HepG2 (cell line): ENCODE measurements around the gene PLD2. TPM values are rescaled to one million over a fixed set of nuclear protein-coding genes. Genes with fewer than 3 reads are reported as not detected.

Source experiments
- EEA1 ChIP-seq: sonication (generic); formaldehyde crosslinking; IDR thresholded peaks from 2 replicates; pipeline ENCODE4 v1.5.1; 2020; ENCODE audit warnings: mild to moderate bottlenecking, missing genetic modification reagents, borderline replicate concordance
- HDAC6 ChIP-seq: fragments of 200-600 bp; sonication (generic); IDR thresholded peaks from 2 replicates; pipeline ENCODE4 v1.7.0; 2017; ENCODE audit warnings: mild to moderate bottlenecking, antibody characterized with exemption, low read length, low read depth
- HOXA7 ChIP-seq: sonication (generic); formaldehyde crosslinking; IDR thresholded peaks from 2 replicates; pipeline ENCODE4 v1.8.1; 2022; ENCODE audit warnings: mild to moderate bottlenecking, missing genetic modification reagents, moderate library complexity
- HOXA9 ChIP-seq: sonication (generic); formaldehyde crosslinking; IDR thresholded peaks from 2 replicates; pipeline ENCODE4 v1.8.1; 2022; ENCODE audit warnings: missing genetic modification reagents, mild to moderate bottlenecking, moderate library complexity, borderline replicate concordance
- JUN ChIP-seq: sonication (generic); formaldehyde crosslinking; IDR thresholded peaks from 2 replicates; pipeline ENCODE4 v1.4.0; 2020; ENCODE audit warnings: mild to moderate bottlenecking, missing genetic modification reagents
- MAF1 ChIP-seq: sonication (generic); formaldehyde crosslinking; IDR thresholded peaks from 2 replicates; pipeline ENCODE4 v1.5.0; 2020; ENCODE audit warnings: missing genetic modification reagents, borderline replicate concordance
- MIXL1 ChIP-seq: IDR thresholded peaks from 2 replicates; pipeline ENCODE4 v1.6.1; 2016
- RFX3 ChIP-seq: IDR thresholded peaks from 2 replicates; pipeline ENCODE4 v1.6.1; 2016; ENCODE audit warnings: missing biosample characterization, missing genetic modification reagents
- SIX1 ChIP-seq: sonication (generic); formaldehyde crosslinking; IDR thresholded peaks from 2 replicates; pipeline ENCODE4 v1.4.0; 2020; ENCODE audit warnings: missing genetic modification reagents, borderline replicate concordance
- TOPORS ChIP-seq: sonication (generic); formaldehyde crosslinking; IDR thresholded peaks from 2 replicates; pipeline ENCODE4 v1.8.0; 2023; ENCODE audit warnings: mild to moderate bottlenecking, missing genetic modification reagents
- ZBTB38 ChIP-seq: sonication (generic); formaldehyde crosslinking; IDR thresholded peaks from 2 replicates; pipeline ENCODE4 v1.5.1; 2020; ENCODE audit warnings: mild to moderate bottlenecking, missing genetic modification reagents
- ZNF496 ChIP-seq: sonication (generic); formaldehyde crosslinking; IDR thresholded peaks from 2 replicates; pipeline ENCODE4 v1.8.1; 2023; ENCODE audit warnings: mild to moderate bottlenecking, moderate library complexity, missing genetic modification reagents; ENCODE audit not compliant: insufficient replicate concordance
- ZNF652 ChIP-seq: IDR thresholded peaks from 2 replicates; pipeline ENCODE4 v1.6.1; 2016; ENCODE audit warnings: low read depth, borderline replicate concordance
- ZNF713 ChIP-seq: sonication (generic); formaldehyde crosslinking; IDR thresholded peaks from 2 replicates; pipeline ENCODE4 v1.4.0; 2020; ENCODE audit warnings: mild to moderate bottlenecking, missing genetic modification reagents
- ZNF780A ChIP-seq: sonication (generic); formaldehyde crosslinking; IDR thresholded peaks from 2 replicates; pipeline ENCODE4 v1.8.0; 2022; ENCODE audit warnings: mild to moderate bottlenecking, missing genetic modification reagents, moderate library complexity
- ZNF841 ChIP-seq: sonication (generic); formaldehyde crosslinking; IDR thresholded peaks from 2 replicates; pipeline ENCODE4 v1.8.1; 2023; ENCODE audit warnings: missing genetic modification reagents, borderline replicate concordance
- polyA plus RNA-seq, 8 experiments: library from polyadenylated mRNA; depleted of rRNA in 3 of 8; stranded (reverse) in 7 of 8; unstranded in 1 of 8; fragments of >200 nt; fragmentation: Illumina TruSeq in 4 of 8; extraction: Trizol in 4 of 8; gene quantifications; 2 replicates each; pipeline versions ENCODE4 v1.2.1 to v1.2.3, GENCODE V29; 2011 to 2016; ENCODE audit warnings: low read depth in 4 of 8, missing spikeins in 1 of 8, mixed read lengths in 1 of 8; ENCODE audit not compliant: insufficient read depth in 1 of 8
- total RNA-seq, 5 experiments: library from RNA; depleted of rRNA; stranded (reverse); fragments of >200 nt; fragmentation: Illumina TruSeq; extraction: Trizol; gene quantifications; 2 replicates each; pipeline ENCODE4 v1.2.3, GENCODE V29; 2016; ENCODE audit warnings: low read depth in 1 of 5
- TF ChIP-seq, protein P1 (sequence below), 2 experiments: fragments of 450-650 bp in 1 of 2; sonication (generic) in 1 of 2; formaldehyde crosslinking; IDR thresholded peaks; 2 replicates each; pipeline versions ENCODE4 v1.5.0 to v1.8.0; 2020 to 2022; ENCODE audit warnings: mild to moderate bottlenecking in 1 of 2, missing genetic modification reagents in 1 of 2
- TF ChIP-seq, protein P2 (sequence below): sonication (generic); formaldehyde crosslinking; IDR thresholded peaks from 2 replicates; pipeline ENCODE4 v1.4.0; 2020; ENCODE audit warnings: low read depth, missing genetic modification reagents
- TF ChIP-seq, protein P3 (sequence below): sonication (generic); formaldehyde crosslinking; IDR thresholded peaks from 2 replicates; pipeline ENCODE4 v1.4.0; 2020; ENCODE audit warnings: missing genetic modification reagents
- TF ChIP-seq, protein P4 (sequence below): sonication (generic); formaldehyde crosslinking; IDR thresholded peaks from 2 replicates; pipeline ENCODE4 v1.5.0; 2020; ENCODE audit warnings: missing genetic modification reagents
- TF ChIP-seq, protein P5 (sequence below): IDR thresholded peaks from 2 replicates; pipeline ENCODE4 v1.6.1; 2016; ENCODE audit warnings: low read depth, control low read depth

The PLD2 gene
- total and polyA plus RNA-seq, 2 of the 13 experiments (the other 11 are each of a cell fraction or from before 2014, with no cell fraction given) = 13.4 to 29.7 TPM

DNA sequence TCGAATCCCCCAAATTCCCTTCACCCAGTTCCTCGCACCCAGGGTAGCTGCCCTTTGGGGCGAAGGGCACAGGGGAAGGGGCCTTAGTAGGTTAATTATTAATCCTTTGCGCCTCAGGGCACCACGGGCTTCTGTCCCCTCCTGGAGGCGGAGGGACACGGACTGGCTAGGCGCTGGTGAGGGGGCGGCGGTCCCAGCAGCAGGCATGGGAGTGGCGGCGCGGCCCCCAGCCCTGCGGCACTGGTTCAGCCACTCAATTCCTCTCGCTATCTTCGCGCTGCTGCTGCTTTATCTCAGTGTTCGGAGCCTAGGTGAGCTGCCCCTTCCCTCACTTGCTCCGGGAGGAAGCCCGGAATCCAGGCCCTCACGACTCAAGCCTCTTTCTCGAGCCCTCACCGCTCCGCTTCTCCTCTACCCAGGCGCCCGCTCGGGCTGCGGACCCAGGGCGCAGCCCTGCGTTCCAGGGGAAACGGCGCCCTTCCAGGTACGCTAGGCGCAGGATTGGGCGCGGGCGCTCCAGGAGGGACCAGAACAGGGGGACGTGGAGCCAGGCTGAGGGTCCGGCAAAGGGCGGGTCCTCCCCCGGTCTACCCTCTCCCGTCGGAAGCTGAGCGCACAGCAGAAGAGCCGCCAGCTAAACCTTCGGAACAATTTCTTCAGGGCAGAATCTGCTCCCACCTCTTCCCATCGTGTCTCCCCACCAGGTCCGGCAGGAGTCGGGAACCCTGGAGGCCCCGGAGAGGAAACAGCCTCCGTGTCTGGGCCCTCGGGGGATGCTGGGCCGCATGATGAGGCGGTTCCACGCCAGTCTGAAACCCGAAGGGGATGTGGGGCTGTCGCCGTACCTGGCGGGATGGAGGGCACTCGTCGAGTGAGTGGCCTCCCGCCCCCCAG is 17.9 kb upstream of the PLD2 start, which contains the start of gene GLTPD2 (continued):
- 0 out of 2 replicates have a peak, but pooled peaks have one; percentile 1 for TF ChIP-seq HOXA9 (CRISPR knock-in tag)
- TF ChIP-seq, protein P1, sequence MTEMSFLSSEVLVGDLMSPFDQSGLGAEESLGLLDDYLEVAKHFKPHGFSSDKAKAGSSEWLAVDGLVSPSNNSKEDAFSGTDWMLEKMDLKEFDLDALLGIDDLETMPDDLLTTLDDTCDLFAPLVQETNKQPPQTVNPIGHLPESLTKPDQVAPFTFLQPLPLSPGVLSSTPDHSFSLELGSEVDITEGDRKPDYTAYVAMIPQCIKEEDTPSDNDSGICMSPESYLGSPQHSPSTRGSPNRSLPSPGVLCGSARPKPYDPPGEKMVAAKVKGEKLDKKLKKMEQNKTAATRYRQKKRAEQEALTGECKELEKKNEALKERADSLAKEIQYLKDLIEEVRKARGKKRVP (CRISPR knock-in tag; IDR thresholded peaks at IDR 0.05) = 0 out of 4 replicates have a peak, but pooled peaks of 1 of the 2 experiments have one; percentile 33
- 0 out of 2 replicates have a peak, but pooled peaks have one; percentile 66 for TF ChIP-seq ZNF780A
- TF ChIP-seq, protein P2, sequence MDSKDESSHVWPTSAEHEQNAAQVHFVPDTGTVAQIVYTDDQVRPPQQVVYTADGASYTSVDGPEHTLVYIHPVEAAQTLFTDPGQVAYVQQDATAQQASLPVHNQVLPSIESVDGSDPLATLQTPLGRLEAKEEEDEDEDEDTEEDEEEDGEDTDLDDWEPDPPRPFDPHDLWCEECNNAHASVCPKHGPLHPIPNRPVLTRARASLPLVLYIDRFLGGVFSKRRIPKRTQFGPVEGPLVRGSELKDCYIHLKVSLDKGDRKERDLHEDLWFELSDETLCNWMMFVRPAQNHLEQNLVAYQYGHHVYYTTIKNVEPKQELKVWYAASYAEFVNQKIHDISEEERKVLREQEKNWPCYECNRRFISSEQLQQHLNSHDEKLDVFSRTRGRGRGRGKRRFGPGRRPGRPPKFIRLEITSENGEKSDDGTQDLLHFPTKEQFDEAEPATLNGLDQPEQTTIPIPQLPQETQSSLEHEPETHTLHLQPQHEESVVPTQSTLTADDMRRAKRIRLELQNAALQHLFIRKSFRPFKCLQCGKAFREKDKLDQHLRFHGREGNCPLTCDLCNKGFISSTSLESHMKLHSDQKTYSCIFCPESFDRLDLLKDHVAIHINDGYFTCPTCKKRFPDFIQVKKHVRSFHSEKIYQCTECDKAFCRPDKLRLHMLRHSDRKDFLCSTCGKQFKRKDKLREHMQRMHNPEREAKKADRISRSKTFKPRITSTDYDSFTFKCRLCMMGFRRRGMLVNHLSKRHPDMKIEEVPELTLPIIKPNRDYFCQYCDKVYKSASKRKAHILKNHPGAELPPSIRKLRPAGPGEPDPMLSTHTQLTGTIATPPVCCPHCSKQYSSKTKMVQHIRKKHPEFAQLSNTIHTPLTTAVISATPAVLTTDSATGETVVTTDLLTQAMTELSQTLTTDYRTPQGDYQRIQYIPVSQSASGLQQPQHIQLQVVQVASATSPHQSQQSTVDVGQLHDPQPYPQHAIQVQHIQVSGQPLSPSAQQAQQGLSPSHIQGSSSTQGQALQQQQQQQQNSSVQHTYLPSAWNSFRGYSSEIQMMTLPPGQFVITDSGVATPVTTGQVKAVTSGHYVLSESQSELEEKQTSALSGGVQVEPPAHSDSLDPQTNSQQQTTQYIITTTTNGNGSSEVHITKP (CRISPR knock-in tag) = peak; percentile 73
- TF ChIP-seq, protein P3, sequence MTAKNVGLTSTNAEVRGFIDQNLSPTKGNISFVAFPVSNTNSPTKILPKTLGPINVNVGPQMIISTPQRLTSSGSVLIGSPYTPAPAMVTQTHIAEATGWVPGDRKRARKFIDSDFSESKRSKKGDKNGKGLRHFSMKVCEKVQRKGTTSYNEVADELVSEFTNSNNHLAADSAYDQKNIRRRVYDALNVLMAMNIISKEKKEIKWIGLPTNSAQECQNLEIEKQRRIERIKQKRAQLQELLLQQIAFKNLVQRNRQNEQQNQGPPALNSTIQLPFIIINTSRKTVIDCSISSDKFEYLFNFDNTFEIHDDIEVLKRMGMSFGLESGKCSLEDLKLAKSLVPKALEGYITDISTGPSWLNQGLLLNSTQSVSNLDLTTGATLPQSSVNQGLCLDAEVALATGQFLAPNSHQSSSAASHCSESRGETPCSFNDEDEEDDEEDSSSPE = peak; percentile 67
- TF ChIP-seq, protein P4, sequence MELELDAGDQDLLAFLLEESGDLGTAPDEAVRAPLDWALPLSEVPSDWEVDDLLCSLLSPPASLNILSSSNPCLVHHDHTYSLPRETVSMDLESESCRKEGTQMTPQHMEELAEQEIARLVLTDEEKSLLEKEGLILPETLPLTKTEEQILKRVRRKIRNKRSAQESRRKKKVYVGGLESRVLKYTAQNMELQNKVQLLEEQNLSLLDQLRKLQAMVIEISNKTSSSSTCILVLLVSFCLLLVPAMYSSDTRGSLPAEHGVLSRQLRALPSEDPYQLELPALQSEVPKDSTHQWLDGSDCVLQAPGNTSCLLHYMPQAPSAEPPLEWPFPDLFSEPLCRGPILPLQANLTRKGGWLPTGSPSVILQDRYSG (CRISPR knock-in tag) = no peak
- TF ChIP-seq ZNF496 (CRISPR knock-in tag) = no peak
- TF ChIP-seq HDAC6 = no peak
- TF ChIP-seq, protein P5, sequence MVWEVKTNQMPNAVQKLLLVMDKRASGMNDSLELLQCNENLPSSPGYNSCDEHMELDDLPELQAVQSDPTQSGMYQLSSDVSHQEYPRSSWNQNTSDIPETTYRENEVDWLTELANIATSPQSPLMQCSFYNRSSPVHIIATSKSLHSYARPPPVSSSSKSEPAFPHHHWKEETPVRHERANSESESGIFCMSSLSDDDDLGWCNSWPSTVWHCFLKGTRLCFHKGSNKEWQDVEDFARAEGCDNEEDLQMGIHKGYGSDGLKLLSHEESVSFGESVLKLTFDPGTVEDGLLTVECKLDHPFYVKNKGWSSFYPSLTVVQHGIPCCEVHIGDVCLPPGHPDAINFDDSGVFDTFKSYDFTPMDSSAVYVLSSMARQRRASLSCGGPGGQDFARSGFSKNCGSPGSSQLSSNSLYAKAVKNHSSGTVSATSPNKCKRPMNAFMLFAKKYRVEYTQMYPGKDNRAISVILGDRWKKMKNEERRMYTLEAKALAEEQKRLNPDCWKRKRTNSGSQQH (CRISPR knock-in tag) = no peak
- no peak for TF ChIP-seq MAF1 (CRISPR knock-in tag)
- TF ChIP-seq SIX1 (CRISPR knock-in tag) = no peak
- TF ChIP-seq EEA1 = no peak
- TF ChIP-seq ZNF841 (CRISPR knock-in tag) = no peak
- no peak for TF ChIP-seq JUN (CRISPR knock-in tag)
- peak; percentile 63; the same call in 1 of the 2 replicates for TF ChIP-seq ZBTB38 (CRISPR knock-in tag)
- TF ChIP-seq ZNF713 (CRISPR knock-in tag) = no peak
- TF ChIP-seq TOPORS = no peak
- TF ChIP-seq RFX3 = no peak
- no peak for TF ChIP-seq ZNF652
- TF ChIP-seq MIXL1 (CRISPR knock-in tag) = peak; percentile 80
- TF ChIP-seq HOXA7 = no peak
